DND-41 (cell line): Measurements from ENCODE around the gene POLD2.

ENCODE experiments used
- ATAC-seq: fragments of 200-7000 bp; cut with Tn5 transposase; 3 replicates; pipeline ENCODE4 v1.9.1; 2021; ENCODE audit warnings: low read depth; ENCODE audit not compliant: insufficient read depth
- DNase-seq: peaks from one replicate; pipeline ENCODE4 v3.0.0-alpha.2; 2020
- H2AFZ ChIP-seq: 2 replicates; pipeline ENCODE4 v1.6.0; 2012; ENCODE audit warnings: low read depth, low read length
- H3K27ac ChIP-seq: 2 replicates; pipeline ENCODE4 v1.5.1; 2012; ENCODE audit warnings: low read length, inconsistent platforms
- H3K27me3 ChIP-seq: fragments of 200-600 bp; sonication (generic); 2 replicates; pipeline ENCODE4 v1.6.0; 2012; ENCODE audit warnings: low read length, mild to moderate bottlenecking, inconsistent platforms; ENCODE audit not compliant: insufficient read depth, poor library complexity
- H3K36me3 ChIP-seq: 2 replicates; pipeline ENCODE4 v1.5.1; 2012; ENCODE audit warnings: low read length, inconsistent platforms; ENCODE audit not compliant: insufficient read depth
- H3K4me1 ChIP-seq: 2 replicates; pipeline ENCODE4 v1.5.1; 2012; ENCODE audit warnings: mild to moderate bottlenecking, low read length; ENCODE audit not compliant: insufficient read depth
- H3K4me2 ChIP-seq: 2 replicates; pipeline ENCODE4 v1.6.0; 2012; ENCODE audit warnings: mild to moderate bottlenecking, moderate library complexity, low read length, inconsistent platforms; ENCODE audit not compliant: insufficient read depth
- H3K4me3 ChIP-seq, 2 experiments: fragments of 200-600 bp in 1 of 2; shearing (Covaris generic) in 1 of 2; 2 replicates each; pipeline ENCODE4 v1.5.1; 2012 to 2016; ENCODE audit warnings: inconsistent platforms in 2 of 2, low read length in 2 of 2, mild to moderate bottlenecking in 2 of 2, low read depth in 1 of 2, moderate library complexity in 1 of 2
- H3K79me2 ChIP-seq: 2 replicates; pipeline ENCODE4 v1.6.0; 2012; ENCODE audit warnings: low read length, inconsistent platforms; ENCODE audit not compliant: insufficient read depth
- H3K9ac ChIP-seq: 2 replicates; pipeline ENCODE4 v1.6.0; 2012; ENCODE audit warnings: low read depth, mild to moderate bottlenecking, inconsistent platforms, low read length, moderate library complexity
- H3K9me3 ChIP-seq: 2 replicates; pipeline ENCODE4 v1.5.1; 2012; ENCODE audit warnings: low read length, moderate library complexity, mild to moderate bottlenecking, inconsistent platforms; ENCODE audit not compliant: insufficient read depth, severe bottlenecking
- H4K20me1 ChIP-seq: 2 replicates; pipeline ENCODE4 v1.6.0; 2012; ENCODE audit warnings: low read length; ENCODE audit not compliant: insufficient read depth
- CTCF ChIP-seq: IDR thresholded peaks from 2 replicates; pipeline ENCODE4 v1.5.1; 2012; ENCODE audit warnings: borderline replicate concordance, low read length, moderate library complexity, mild to moderate bottlenecking; ENCODE audit not compliant: poor library complexity, severe bottlenecking; ENCODE audit errors: extremely low read depth
- EZH2 ChIP-seq: IDR thresholded peaks from 3 replicates; pipeline ENCODE4 v1.6.1; 2012; ENCODE audit warnings: borderline replicate concordance, low read depth, mild to moderate bottlenecking, moderate library complexity, low read length, inconsistent platforms; ENCODE audit not compliant: severe bottlenecking

The POLD2 gene

GRCh38 chr7:44119829-44120380 lies 3.4 kb downstream of the POLD2 start:
- Histone ChIP-seq H3K27me3 (no peaks in the 10 kb centered on the region), H3K4me3 (no peak overlapping the region), H3K9me3 (no peaks in the 10 kb centered on the region), H3K9ac (no peak overlapping the region), H4K20me1 (peaks cover 44% of the 10 kb centered on the region), H3K4me1 (peaks cover 49% of the 10 kb centered on the region), H3K36me3 (peaks cover 69% of the 10 kb centered on the region), H3K79me2 (peaks cover 60% of the 10 kb centered on the region), H3K4me2 (peak overlapping the region; percentile 95; the same call in 1 of the 2 replicates), H2AFZ (no peak overlapping the region), H3K27ac (peak overlapping the region; percentile 20; the same call in 1 of the 2 replicates)
- ATAC-seq (no peak), DNase-seq (no peak)
- TF ChIP-seq EZH2: no peak

- H3K4me2 ChIP-seq: no peak overlapping the region
- peaks cover 56% of the 10 kb centered on the region for H3K79me2 ChIP-seq
- no peak overlapping the region for H3K9ac ChIP-seq
- ATAC-seq (no peak), DNase-seq (no peak)
- no peaks in the 10 kb centered on the region for H3K27me3 ChIP-seq
- H3K4me1 ChIP-seq: peaks cover 40% of the 10 kb centered on the region
- H2AFZ ChIP-seq: no peak overlapping the region
- no peak overlapping the region for H3K4me3 ChIP-seq
- TF ChIP-seq CTCF (no peak), EZH2 (no peak)
- H3K9me3 ChIP-seq: no peaks in the 10 kb centered on the region
- no peak overlapping the region for H3K27ac ChIP-seq
- peaks cover 62% of the 10 kb centered on the region for H4K20me1 ChIP-seq
- H3K36me3 ChIP-seq: peaks cover 87% of the 10 kb centered on the region
Observed at GRCh38 chr7:44117801-44118429, 5.4 kb downstream of the POLD2 start.

- no peak for TF ChIP-seq EZH2
- no peak for TF ChIP-seq CTCF
- H3K79me2 ChIP-seq: peaks cover 54% of the 10 kb centered on the region
- peaks cover 71% of the 10 kb centered on the region for H4K20me1 ChIP-seq
- peaks cover 32% of the 10 kb centered on the region for H3K4me1 ChIP-seq
- DNase-seq (peak; percentile 10), ATAC-seq (no peak)
- H3K27ac ChIP-seq: no peak overlapping the region
- H3K27me3 ChIP-seq: no peaks in the 10 kb centered on the region
- H3K36me3 ChIP-seq: peaks cover 95% of the 10 kb centered on the region
- no peak overlapping the region for H3K9ac ChIP-seq
- H3K9me3 ChIP-seq: no peaks in the 10 kb centered on the region
- H3K4me2 ChIP-seq: no peak overlapping the region
- H2AFZ ChIP-seq: no peak overlapping the region
- no peak overlapping the region for H3K4me3 ChIP-seq
Observed at GRCh38 chr7:44116789-44117666, 6.3 kb downstream of the POLD2 start.
